ENCODE measurements around the gene ANKRD28. TPM values are rescaled to one million over a fixed set of nuclear protein-coding genes. Genes with fewer than 3 reads are reported as not detected.

Gene ANKRD28
- total and polyA plus RNA-seq, 9 donors: 21.2 to 79.4 (median 43.8) TPM

- intact Hi-C loops (cut with DNase I): no loop called here
- DNase-seq: no peak
Observed at GRCh38 chr3:15679306-15679705, 118.5 kb downstream of the ANKRD28 start.

GRCh38 chr3:15676259-15676658 is 121.5 kb downstream of the ANKRD28 start:
- Histone ChIP-seq H3K36me3 (no peaks in the 10 kb centered on the region), H3K9me3 (no peaks in the 10 kb centered on the region), H3K4me1 (ENCODE audit: insufficient read depth) (no peaks in the 10 kb centered on the region), H3K4me3 (no peak overlapping the region), H3K27me3 (no peaks in the 10 kb centered on the region), H3K27ac (no peak overlapping the region)
- intact Hi-C loops (cut with DNase I): no loop called here
- TF ChIP-seq EP300 (IDR thresholded peaks at IDR 0.05) (no peak), POLR2A (IDR thresholded peaks at IDR 0.05) (no peak), CTCF (IDR thresholded peaks at IDR 0.05) (no peak)
- 85 to 94% (median 89%) methylated on average over 2 of the region's 2 CpGs for WGBS, 3 donors
- DNase-seq: no peak

More at GRCh38 chr3:15679306-15679705, 118.5 kb downstream of the ANKRD28 start:
- no peak for TF ChIP-seq POLR2A (IDR thresholded peaks at IDR 0.05)
- TF ChIP-seq EP300 (IDR thresholded peaks at IDR 0.05): no peak
- TF ChIP-seq CTCF (IDR thresholded peaks at IDR 0.05): no peak
- Histone ChIP-seq H3K27me3 (no peaks in the 10 kb centered on the region), H3K4me1 (ENCODE audit: insufficient read depth) (peaks cover 2% of the 10 kb centered on the region), H3K27ac (no peak overlapping the region), H3K9me3 (no peaks in the 10 kb centered on the region), H3K4me3 (no peak overlapping the region), H3K36me3 (no peaks in the 10 kb centered on the region)
- 87 to 92% (median 92%) methylated on average over 5 of the region's 5 CpGs for WGBS, 3 donors

GRCh38 chr3:15673536-15673935 is 124.2 kb downstream of the ANKRD28 start:
- no peak for TF ChIP-seq EP300 (IDR thresholded peaks at IDR 0.05)
- TF ChIP-seq CTCF (IDR thresholded peaks at IDR 0.05): no peak
- TF ChIP-seq POLR2A (IDR thresholded peaks at IDR 0.05): no peak
- H3K36me3 ChIP-seq: no peaks in the 10 kb centered on the region
- WGBS, 3 donors: 90 to 92% (median 92%) methylated on average over 1 of the region's 1 CpG

GRCh38 chr3:15667484-15667883 is 130.3 kb downstream of the ANKRD28 start:
- Histone ChIP-seq H3K4me1 (ENCODE audit: insufficient read depth) (no peaks in the 10 kb centered on the region), H3K27ac (no peak overlapping the region), H3K4me3 (no peak overlapping the region), H3K36me3 (no peaks in the 10 kb centered on the region), H3K9me3 (no peaks in the 10 kb centered on the region), H3K27me3 (no peaks in the 10 kb centered on the region)
- intact Hi-C loops (cut with DNase I): no loop called here
- TF ChIP-seq EP300 (IDR thresholded peaks at IDR 0.05) (no peak), POLR2A (IDR thresholded peaks at IDR 0.05) (no peak), CTCF (IDR thresholded peaks at IDR 0.05) (no peak)
- 94 to 96% (median 95%) methylated on average over 3 of the region's 3 CpGs for WGBS, 3 donors
- no peak for DNase-seq

More at GRCh38 chr3:15673536-15673935, 124.2 kb downstream of the ANKRD28 start:
- Histone ChIP-seq H3K27ac (no peak overlapping the region), H3K4me3 (no peak overlapping the region), H3K4me1 (ENCODE audit: insufficient read depth) (no peaks in the 10 kb centered on the region), H3K9me3 (no peaks in the 10 kb centered on the region), H3K27me3 (no peaks in the 10 kb centered on the region)
- intact Hi-C loops (cut with DNase I): no loop called here
- no peak for DNase-seq

All from ovary (tissue), 9 donors.